B cell (primary cell): ENCODE data around the gene ZPBP2. TPM values are rescaled to one million over a fixed set of nuclear protein-coding genes. Genes with fewer than 3 reads are reported as not detected.

Experiments used
- ATAC-seq: fragments of 200-7000 bp; cut with Tn5 transposase; one replicate; pipeline ENCODE4 v1.10.0; 2021; ENCODE audit warnings: low read depth, mild to moderate bottlenecking, moderate number of reproducible peaks, moderate library complexity
- CTCF ChIA-PET: fragments of 350-600 bp; sonication (Branson Sonifier 250); formaldehyde crosslinking; loops from one replicate; lab custom pipeline; 2021; ENCODE audit warnings: antibody characterized with exemption, inconsistent platforms; lab: Charles Lee
- POLR2A ChIA-PET: fragments of 350-600 bp; sonication (Branson Sonifier 250); formaldehyde crosslinking; loops from one replicate; lab custom pipeline; 2021; ENCODE audit warnings: antibody characterized with exemption; lab: Charles Lee
- DNase-seq: peaks from one replicate; pipeline ENCODE4 v3.0.0; 2013
- H2AFZ ChIP-seq: 2 replicates; pipeline ENCODE4 v1.6.1; 2012; ENCODE audit warnings: mild to moderate bottlenecking, low read depth, low read length; ENCODE audit not compliant: insufficient read depth, poor library complexity, severe bottlenecking
- H3K27ac ChIP-seq, 2 donors: 1 replicate in 1 of 2; 2 replicates in 1 of 2; pipeline ENCODE4 v1.5.1; 2012 to 2013; ENCODE audit warnings: low read length in 2 of 2, mild to moderate bottlenecking in 2 of 2, moderate library complexity in 1 of 2
- H3K27me3 ChIP-seq, 4 experiments: fragments of 200-600 bp in 1 of 4; sonication (generic) in 1 of 4; replicated peaks in 1 of 4; 1 replicate in 2 of 4; 2 replicates in 2 of 4; pipeline versions ENCODE4 v1.6.1 to v1.7.0; 2013 to 2016; ENCODE audit warnings: low read length in 3 of 4, mild to moderate bottlenecking in 2 of 4, mixed read lengths in 1 of 4, moderate library complexity in 1 of 4; ENCODE audit not compliant: insufficient read depth in 4 of 4, control insufficient read depth in 3 of 4; ENCODE audit errors: control extremely low read depth in 1 of 4
- H3K36me3 ChIP-seq, 2 experiments: replicated peaks in 1 of 2; 1 replicate in 1 of 2; 2 replicates in 1 of 2; pipeline versions ENCODE4 v1.6.1 to v1.7.1; 2013; ENCODE audit warnings: low read length in 1 of 2; ENCODE audit not compliant: insufficient read depth in 2 of 2, control insufficient read depth in 1 of 2; ENCODE audit errors: control extremely low read depth in 1 of 2, extremely low read depth in 1 of 2
- H3K4me1 ChIP-seq, 2 donors: fragments of 200-600 bp in 1 of 2; sonication (generic) in 1 of 2; 1 replicate in 1 of 2; 2 replicates in 1 of 2; pipeline versions ENCODE4 v1.5.1 to v1.6.1; 2013 to 2017; ENCODE audit warnings: low read length in 2 of 2; ENCODE audit not compliant: control insufficient read depth in 2 of 2, insufficient read depth in 2 of 2
- H3K4me2 ChIP-seq: replicated peaks from 2 replicates; pipeline ENCODE3; 2012; ENCODE audit warnings: mild to moderate bottlenecking, low read depth, low read length; ENCODE audit not compliant: poor library complexity, severe bottlenecking
- H3K4me3 ChIP-seq, 5 experiments: fragments of 200-600 bp in 1 of 5; sonication (generic) in 1 of 5; 1 replicate in 3 of 5; 2 replicates in 2 of 5; pipeline versions ENCODE4 v1.5.1 to v1.7.0; 2011 to 2016; ENCODE audit warnings: low read length in 4 of 5, mild to moderate bottlenecking in 4 of 5, low read depth in 2 of 5, control low read depth in 1 of 5, moderate library complexity in 1 of 5; ENCODE audit not compliant: insufficient read depth in 1 of 5; ENCODE audit errors: control extremely low read depth in 1 of 5, extremely low read depth in 1 of 5
- H3K79me2 ChIP-seq: fragments of 200-600 bp; sonication (generic); one replicate; pipeline ENCODE4 v1.6.0; 2016; ENCODE audit warnings: low read length; ENCODE audit not compliant: control insufficient read depth, insufficient read depth
- H3K9ac ChIP-seq: fragments of 200-600 bp; sonication (generic); 2 replicates; pipeline ENCODE4 v1.6.1; 2017; ENCODE audit warnings: mild to moderate bottlenecking, low read length, moderate library complexity
- H3K9me3 ChIP-seq, 3 donors: one replicate each; pipeline versions ENCODE4 v1.6.1 to v1.7.1; 2013; ENCODE audit warnings: low read length in 2 of 3; ENCODE audit not compliant: control insufficient read depth in 2 of 3, insufficient read depth in 1 of 3; ENCODE audit errors: control extremely low read depth in 1 of 3
- H4K20me1 ChIP-seq: 2 replicates; pipeline ENCODE4 v1.6.0; 2012; ENCODE audit warnings: mild to moderate bottlenecking, low read length; ENCODE audit not compliant: insufficient read depth, control insufficient read depth, poor library complexity, severe bottlenecking
- H3K27ac Mint-ChIP-seq: one replicate; pipeline ENCODE4 v1.8.0; 2021; ENCODE audit warnings: mixed read lengths
- H3K27me3 Mint-ChIP-seq: one replicate; pipeline ENCODE4 v1.8.0; 2021; ENCODE audit warnings: mixed read lengths
- H3K4me1 Mint-ChIP-seq: one replicate; pipeline ENCODE4 v1.8.0; 2021; ENCODE audit warnings: mixed read lengths
- H3K4me3 Mint-ChIP-seq: one replicate; pipeline ENCODE4 v1.8.0; 2021; ENCODE audit warnings: mixed read lengths
- H3K9me3 Mint-ChIP-seq: one replicate; pipeline ENCODE4 v1.8.0; 2022; ENCODE audit warnings: mixed read lengths; ENCODE audit not compliant: insufficient read depth
- CTCF ChIP-seq: fragments of 200-600 bp; IDR thresholded peaks from one replicate; pipeline ENCODE4 v1.8.0; 2022; ENCODE audit warnings: antibody characterized with exemption, mild to moderate bottlenecking
- EZH2 ChIP-seq: IDR thresholded peaks from 2 replicates; pipeline ENCODE4 v1.6.1; 2012; ENCODE audit warnings: borderline replicate concordance, low read depth, mild to moderate bottlenecking, moderate library complexity, low read length; ENCODE audit not compliant: insufficient read depth, poor library complexity, severe bottlenecking
- WGBS: methylation state at CpG from one replicate; pipeline ENCODE4 v1.1.5; 2013; ENCODE audit warnings: missing lambda C conversion rate; ENCODE audit not compliant: insufficient coverage; 5-methylcytosine and 5-hydroxymethylcytosine counted together
- intact Hi-C: fragments of 100-400 bp; cut with micrococcal nuclease; formaldehyde crosslinking; loops from one replicate; pipeline ENCODE4 v1.10.0; 2022
- polyA plus RNA-seq: library from polyadenylated mRNA; depleted of rRNA; stranded (reverse); fragments of >200 nt; gene quantifications from 2 replicates; pipeline ENCODE4 v1.2.3, GENCODE V29; 2012
- total RNA-seq, 2 donors: library from RNA; stranded (reverse); fragments of 120-200 nt in 1 of 2; gene quantifications; 1 replicate in 1 of 2; 2 replicates in 1 of 2; pipeline versions ENCODE4 v1.2.3 to v1.2.4, GENCODE V29; 2013 to 2022

Gene ZPBP2
- total and polyA plus RNA-seq, 2 donors (not counting 1 experiment from before 2014, with no cell fraction given): 1.6 to 1.7 TPM

GRCh38 chr17:39845052-39845846 is 22.8 kb upstream of the ZPBP2 start:
- H3K4me2 ChIP-seq: no peak overlapping the region
- DNase-seq (no peak), ATAC-seq (no peak)
- H3K36me3 ChIP-seq: peaks cover 4 to 53% of the 10 kb centered on the region in 2 experiments
- H3K4me3 ChIP-seq: no peak overlapping the region
- ChIA-PET POLR2A (interaction anchor here (0.7 kb wide), 2 partner anchors 11 to 33 kb away, joined by 4 read pairs; no protein-coding TSS in a partner anchor), CTCF (interaction anchor here (0.7 to 2.1 kb wide), 4 partner anchors 9 to 223 kb away, joined by 3 to 7 read pairs (median 4); no protein-coding TSS in a partner anchor)
- H3K9me3 Mint-ChIP-seq: no peaks in the 10 kb centered on the region
- H3K79me2 ChIP-seq: peaks cover 96% of the 10 kb centered on the region
- WGBS: 100% methylated on average over 1 of the region's 8 CpGs
- peaks cover 58 to 65% of the 10 kb centered on the region in 2 donors for H3K4me1 ChIP-seq
- no peaks in the 10 kb centered on the region for H3K27me3 ChIP-seq
- H3K27ac ChIP-seq: peak overlapping the region in 1 of 2 donors; percentile 64
- intact Hi-C loops: loop anchor here (1.0 kb wide), 1 partner anchor 11 kb away; no protein-coding TSS in a partner anchor
- H3K9me3 ChIP-seq: no peaks in the 10 kb centered on the region
- no peak overlapping the region for H3K9ac ChIP-seq
- peaks cover 69% of the 10 kb centered on the region for H3K4me1 Mint-ChIP-seq
- H2AFZ ChIP-seq: no peak overlapping the region
- H3K4me3 Mint-ChIP-seq: no peak overlapping the region
- peaks cover 69% of the 10 kb centered on the region for H4K20me1 ChIP-seq
- TF ChIP-seq CTCF (no peak), EZH2 (no peak)
- H3K27ac Mint-ChIP-seq: peak overlapping the region; percentile 68
- no peaks in the 10 kb centered on the region for H3K27me3 Mint-ChIP-seq

- ChIA-PET POLR2A (interaction anchor here (0.9 kb wide), 1 partner anchor 15 kb away, joined by 6 read pairs; no protein-coding TSS in a partner anchor), CTCF (interaction anchor here (0.9 to 2.1 kb wide), 4 partner anchors 19 to 224 kb away, joined by 3 to 7 read pairs (median 4); no protein-coding TSS in a partner anchor)
- H3K9me3 Mint-ChIP-seq: no peaks in the 10 kb centered on the region
- no peak overlapping the region for H3K4me3 Mint-ChIP-seq
- no peaks in the 10 kb centered on the region for H3K27me3 Mint-ChIP-seq
- Histone ChIP-seq H3K36me3 (peaks cover 4 to 44% of the 10 kb centered on the region in 2 experiments), H3K27ac (peak overlapping the region in 1 of 2 donors; percentile 64), H3K4me1 (peaks cover 56 to 64% of the 10 kb centered on the region in 2 donors), H3K4me3 (no peak overlapping the region), H3K9me3 (no peaks in the 10 kb centered on the region), H3K4me2 (no peak overlapping the region), H3K27me3 (no peaks in the 10 kb centered on the region), H3K9ac (no peak overlapping the region), H3K79me2 (peaks cover 90% of the 10 kb centered on the region), H4K20me1 (peaks cover 59% of the 10 kb centered on the region), H2AFZ (no peak overlapping the region)
- ATAC-seq: no peak
- no peak for DNase-seq
- TF ChIP-seq EZH2: no peak
- no peak for TF ChIP-seq CTCF
- whole genome bisulfite sequencing: no CpG with 5 or more reads among the region's 4 CpGs
- H3K27ac Mint-ChIP-seq: no peak overlapping the region
- peaks cover 66% of the 10 kb centered on the region for H3K4me1 Mint-ChIP-seq
- intact Hi-C loops: no loop called here
Measured at GRCh38 chr17:39846205-39846604, 21.8 kb upstream of the ZPBP2 start.
